Mesenteric fat pad (tissue), 1 donor: Measurements from ENCODE around the gene CD28. TPM values are rescaled to one million over a fixed set of nuclear protein-coding genes. Genes with fewer than 3 reads are reported as not detected.
"Not testable (repeated sequence)": the region's sequence is repeated elsewhere in the genome, so short reads cannot be mapped to it uniquely, and the experiment has no call there.

Experiments used
- DNase-seq: peaks from one replicate; pipeline ENCODE4 v3.0.0-alpha.2; 2020; ENCODE audit warnings: low spot score
- total RNA-seq: library from RNA; stranded (reverse); fragmentation: NEBNext Ultra II Directional; extraction: Animal tissue kit (Norgen Biotek cat#: 25700); gene quantifications from one replicate; pipeline ENCODE4 v1.2.1, GENCODE V29; 2021
- donor health status: DM: yes; HTN: yes; CAD: no.

CD28 gene
- total RNA-seq, 1 donor from 2014 or later = 15.7 TPM

- DNase-seq = no peak
Observed at GRCh38 chr2:203781151-203781550, 74.7 kb downstream of the CD28 start.

- DNase-seq = no peak
Observed at GRCh38 chr2:203782262-203782976, 76.0 kb downstream of the CD28 start.

GRCh38 chr2:203783496-203784203 lies 77.2 kb downstream of the CD28 start:
- no peak for DNase-seq

- not testable (repeated sequence) for DNase-seq
Observed at GRCh38 chr2:203784710-203785270, 78.4 kb downstream of the CD28 start.

GRCh38 chr2:203785391-203786110 lies 79.1 kb downstream of the CD28 start:
- not testable (repeated sequence) for DNase-seq

GRCh38 chr2:203786549-203787351 lies 80.3 kb downstream of the CD28 start:
- DNase-seq = no peak

- DNase-seq = no peak
Observed at GRCh38 chr2:203787979-203788378, 81.5 kb downstream of the CD28 start.

Other genes with a start within 250 kb of the CD28 start
- gene RAPH1, start 171.3 kb upstream of the CD28 start, total RNA-seq = 79.6 TPM
- 0.64 TPM for gene CTLA4, start 161.1 kb downstream of the CD28 start, total RNA-seq
- 0.22 TPM for gene ICOS, start 230.1 kb downstream of the CD28 start, total RNA-seq